Measurements from ENCODE around the gene PEAK1. TPM values are rescaled to one million over a fixed set of nuclear protein-coding genes. Genes with fewer than 3 reads are reported as not detected.

Gene PEAK1
- total and polyA plus RNA-seq, 8 donors, result 58.3 to 86.9 (median 64.3) TPM

- Histone ChIP-seq H3K27ac (no peak overlapping the region), H3K4me3 (no peak overlapping the region), H3K9me3 (peaks cover 0 to 26% of the 10 kb centered on the region in 2 donors), H3K27me3 (no peaks in the 10 kb centered on the region), H3K4me1 (peaks cover 0 to 4% of the 10 kb centered on the region in 2 donors), H3K36me3 (no peaks in the 10 kb centered on the region)
- no peak for DNase-seq
- no peak for ATAC-seq
- TF ChIP-seq CTCF (IDR thresholded peaks at IDR 0.05), result no peak
- intact Hi-C loops (cut with DNase I), result no loop called here
These were observed 17.0 kb downstream of the PEAK1 start for GRCh38 chr15:77402740-77403379.

GRCh38 chr15:77400258-77400657, 19.6 kb downstream of the PEAK1 start:
- TF ChIP-seq CTCF (IDR thresholded peaks at IDR 0.05), result no peak
- intact Hi-C loops (cut with DNase I), result no loop called here
- H3K4me3 ChIP-seq, result no peak overlapping the region
- H3K4me1 ChIP-seq, result peaks cover 0 to 4% of the 10 kb centered on the region in 2 donors
- no peak for ATAC-seq
- H3K27me3 ChIP-seq, result no peaks in the 10 kb centered on the region
- H3K9me3 ChIP-seq, result peaks cover 0 to 35% of the 10 kb centered on the region in 2 donors
- no peak overlapping the region for H3K27ac ChIP-seq
- DNase-seq, result no peak
- no peaks in the 10 kb centered on the region for H3K36me3 ChIP-seq

GRCh38 chr15:77398927-77399326, 21.0 kb downstream of the PEAK1 start:
- ATAC-seq (no peak), DNase-seq (no peak)
- intact Hi-C loops (cut with DNase I), result no loop called here
- peaks cover 0 to 4% of the 10 kb centered on the region in 2 donors for H3K4me1 ChIP-seq
- H3K27ac ChIP-seq, result no peak overlapping the region
- no peak overlapping the region for H3K4me3 ChIP-seq
- H3K9me3 ChIP-seq, result peaks cover 0 to 38% of the 10 kb centered on the region in 2 donors
- H3K36me3 ChIP-seq, result no peaks in the 10 kb centered on the region
- H3K27me3 ChIP-seq, result no peaks in the 10 kb centered on the region
- no peak for TF ChIP-seq CTCF (IDR thresholded peaks at IDR 0.05)

- no peaks in the 10 kb centered on the region for H3K36me3 ChIP-seq
- ATAC-seq (no peak), DNase-seq (no peak)
- no peaks in the 10 kb centered on the region for H3K27me3 ChIP-seq
- intact Hi-C loops (cut with DNase I), result no loop called here
- peaks cover 0 to 38% of the 10 kb centered on the region in 2 donors for H3K9me3 ChIP-seq
- H3K4me3 ChIP-seq, result no peak overlapping the region
- no peaks in the 10 kb centered on the region for H3K4me1 ChIP-seq
- TF ChIP-seq CTCF (IDR thresholded peaks at IDR 0.05), result no peak
- H3K27ac ChIP-seq, result no peak overlapping the region
These were observed 23.2 kb downstream of the PEAK1 start for GRCh38 chr15:77396692-77397091.

- no peak for ATAC-seq
- Histone ChIP-seq H3K27me3 (no peaks in the 10 kb centered on the region), H3K9me3 (peaks cover 0 to 35% of the 10 kb centered on the region in 2 donors), H3K4me3 (no peak overlapping the region), H3K36me3 (no peaks in the 10 kb centered on the region), H3K4me1 (peaks cover 0 to 8% of the 10 kb centered on the region in 2 donors), H3K27ac (no peak overlapping the region)
- intact Hi-C loops (cut with DNase I), result no loop called here
- no peak for DNase-seq
- TF ChIP-seq CTCF (IDR thresholded peaks at IDR 0.05), result no peak
These were observed 24.7 kb downstream of the PEAK1 start for GRCh38 chr15:77395013-77395774.
